Osteocyte (in vitro differentiated cells): ENCODE data around the gene THEMIS2. TPM values are rescaled to one million over a fixed set of nuclear protein-coding genes. Genes with fewer than 3 reads are reported as not detected.

Source experiments
- DNase-seq: peaks from one replicate; pipeline ENCODE4 v3.0.0; 2021; ENCODE audit warnings: mixed read lengths; ENCODE audit not compliant: unreplicated experiment; ENCODE audit errors: extremely low spot score
- H3K27ac Mint-ChIP-seq: one replicate; pipeline ENCODE4 v1.8.0; 2021; ENCODE audit warnings: mild to moderate bottlenecking, mixed read lengths; ENCODE audit not compliant: unreplicated experiment
- H3K27me3 Mint-ChIP-seq: one replicate; pipeline ENCODE4 v1.8.0; 2021; ENCODE audit warnings: mixed read lengths; ENCODE audit not compliant: unreplicated experiment
- H3K36me3 Mint-ChIP-seq: one replicate; pipeline ENCODE4 v1.8.0; 2021; ENCODE audit warnings: mixed read lengths; ENCODE audit not compliant: unreplicated experiment
- H3K4me1 Mint-ChIP-seq: one replicate; pipeline ENCODE4 v1.8.0; 2021; ENCODE audit warnings: mixed read lengths; ENCODE audit not compliant: unreplicated experiment
- H3K4me3 Mint-ChIP-seq: one replicate; pipeline ENCODE4 v1.8.0; 2021; ENCODE audit warnings: mild to moderate bottlenecking, moderate library complexity, mixed read lengths; ENCODE audit not compliant: unreplicated experiment
- H3K9me3 Mint-ChIP-seq: one replicate; pipeline ENCODE4 v1.8.0; 2021; ENCODE audit warnings: mixed read lengths; ENCODE audit not compliant: unreplicated experiment
- total RNA-seq: library from RNA; stranded (reverse); gene quantifications from 2 replicates; pipeline ENCODE4 v1.2.1, GENCODE V29; 2021
- TF ChIP-seq, protein P1 (sequence below): fragments of 200-600 bp; sonication (generic); IDR thresholded peaks from 2 replicates; pipeline ENCODE4 v1.5.0; 2021; ENCODE audit warnings: antibody characterized with exemption, mild to moderate bottlenecking, moderate library complexity

The THEMIS2 gene
- total RNA-seq, 1 donor from 2014 or later = 4.0 TPM

- no peak for DNase-seq
- Mint-ChIP-seq H3K27ac (no peak overlapping the region), H3K36me3 (no peaks in the 10 kb centered on the region), H3K9me3 (no peaks in the 10 kb centered on the region), H3K4me3 (no peak overlapping the region), H3K27me3 (no peaks in the 10 kb centered on the region), H3K4me1 (peaks cover 6% of the 10 kb centered on the region)
- TF ChIP-seq, protein P1, sequence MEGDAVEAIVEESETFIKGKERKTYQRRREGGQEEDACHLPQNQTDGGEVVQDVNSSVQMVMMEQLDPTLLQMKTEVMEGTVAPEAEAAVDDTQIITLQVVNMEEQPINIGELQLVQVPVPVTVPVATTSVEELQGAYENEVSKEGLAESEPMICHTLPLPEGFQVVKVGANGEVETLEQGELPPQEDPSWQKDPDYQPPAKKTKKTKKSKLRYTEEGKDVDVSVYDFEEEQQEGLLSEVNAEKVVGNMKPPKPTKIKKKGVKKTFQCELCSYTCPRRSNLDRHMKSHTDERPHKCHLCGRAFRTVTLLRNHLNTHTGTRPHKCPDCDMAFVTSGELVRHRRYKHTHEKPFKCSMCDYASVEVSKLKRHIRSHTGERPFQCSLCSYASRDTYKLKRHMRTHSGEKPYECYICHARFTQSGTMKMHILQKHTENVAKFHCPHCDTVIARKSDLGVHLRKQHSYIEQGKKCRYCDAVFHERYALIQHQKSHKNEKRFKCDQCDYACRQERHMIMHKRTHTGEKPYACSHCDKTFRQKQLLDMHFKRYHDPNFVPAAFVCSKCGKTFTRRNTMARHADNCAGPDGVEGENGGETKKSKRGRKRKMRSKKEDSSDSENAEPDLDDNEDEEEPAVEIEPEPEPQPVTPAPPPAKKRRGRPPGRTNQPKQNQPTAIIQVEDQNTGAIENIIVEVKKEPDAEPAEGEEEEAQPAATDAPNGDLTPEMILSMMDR = no peak
Observed at GRCh38 chr1:27878787-27879335, 6.5 kb downstream of the THEMIS2 start.

DNA sequence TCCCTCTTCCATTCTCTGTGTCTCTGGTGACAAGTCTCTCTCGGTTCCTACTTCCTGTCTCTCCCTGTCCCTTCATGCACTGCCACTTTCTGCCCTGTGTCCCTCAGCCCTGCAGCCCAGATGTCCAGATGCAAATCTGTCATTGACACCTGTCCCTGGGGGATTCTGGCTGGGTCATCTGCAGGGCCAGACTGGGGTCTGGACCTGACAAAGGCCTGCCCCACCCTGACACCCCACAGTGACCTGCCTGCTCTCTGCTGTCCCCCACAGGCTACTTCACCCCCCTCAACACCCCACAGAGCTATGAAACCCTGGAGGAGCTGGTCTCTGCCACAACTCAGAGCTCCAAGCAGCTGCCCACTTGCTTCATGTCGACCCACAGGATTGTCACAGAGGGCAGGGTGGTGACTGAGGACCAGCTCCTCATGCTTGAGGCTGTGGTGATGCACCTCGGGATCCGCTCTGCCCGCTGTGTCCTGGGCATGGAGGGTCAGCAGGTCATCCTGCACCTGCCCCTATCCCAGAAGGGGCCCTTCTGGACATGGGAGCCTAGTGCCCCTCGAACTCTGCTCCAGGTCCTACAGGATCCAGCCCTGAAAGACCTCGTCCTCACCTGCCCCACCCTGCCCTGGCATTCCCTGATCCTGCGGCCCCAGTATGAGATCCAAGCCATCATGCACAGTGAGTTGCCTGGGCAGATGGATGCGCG, 7.2 kb downstream of the THEMIS2 start:
- Mint-ChIP-seq H3K27ac (no peak overlapping the region), H3K9me3 (no peaks in the 10 kb centered on the region), H3K4me3 (no peak overlapping the region), H3K36me3 (no peaks in the 10 kb centered on the region), H3K4me1 (peaks cover 6% of the 10 kb centered on the region), H3K27me3 (no peaks in the 10 kb centered on the region)
- TF ChIP-seq, protein P1 = no peak
- no peak for DNase-seq

DNA sequence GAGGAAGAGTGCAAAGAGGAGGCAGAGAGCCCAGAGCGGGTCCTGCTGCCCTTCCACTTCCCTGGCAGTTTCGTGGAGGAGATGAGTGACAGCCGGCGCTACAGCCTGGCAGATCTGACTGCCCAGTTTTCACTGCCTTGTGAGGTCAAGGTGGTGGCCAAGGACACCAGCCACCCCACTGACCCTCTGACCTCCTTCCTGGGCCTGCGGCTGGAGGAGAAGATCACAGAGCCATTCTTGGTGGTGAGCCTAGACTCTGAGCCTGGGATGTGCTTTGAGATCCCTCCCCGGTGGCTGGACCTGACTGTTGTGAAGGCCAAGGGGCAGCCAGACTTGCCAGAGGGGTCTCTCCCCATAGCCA, 10.2 kb downstream of the THEMIS2 start:
- H3K27ac Mint-ChIP-seq = no peak overlapping the region

DNA sequence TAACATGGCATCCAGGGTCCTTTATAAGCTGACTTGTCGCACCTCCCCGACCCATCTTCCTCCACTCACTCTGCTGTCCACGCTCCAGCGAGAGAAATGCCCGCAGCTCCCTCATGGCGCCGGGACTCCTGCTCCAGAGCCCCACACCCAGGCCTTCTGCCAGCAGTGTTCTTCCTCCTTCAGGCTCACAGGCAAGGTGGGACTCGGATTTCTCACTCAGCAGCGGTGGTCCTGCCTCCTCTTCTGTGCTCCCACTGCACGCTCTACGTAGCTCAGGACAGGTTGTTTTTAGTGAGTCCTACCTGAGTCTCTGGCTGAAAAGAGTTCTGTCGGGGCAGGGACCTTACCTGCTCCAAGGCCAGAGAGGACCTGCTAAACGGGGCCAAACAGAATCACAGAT, 11.2 kb downstream of the THEMIS2 start:
- H3K27ac Mint-ChIP-seq = no peak overlapping the region
- DNase-seq = no peak
- no peaks in the 10 kb centered on the region for H3K27me3 Mint-ChIP-seq
- no peak overlapping the region for H3K4me3 Mint-ChIP-seq
- H3K36me3 Mint-ChIP-seq = no peaks in the 10 kb centered on the region
- H3K9me3 Mint-ChIP-seq = no peaks in the 10 kb centered on the region
- H3K4me1 Mint-ChIP-seq = no peaks in the 10 kb centered on the region
- TF ChIP-seq, protein P1 = no peak

More for the DNA sequence above, 10.2 kb downstream of the THEMIS2 start:
- TF ChIP-seq, protein P1 = no peak
- H3K4me3 Mint-ChIP-seq = no peak overlapping the region
- H3K27me3 Mint-ChIP-seq = no peaks in the 10 kb centered on the region
- no peaks in the 10 kb centered on the region for H3K36me3 Mint-ChIP-seq
- H3K9me3 Mint-ChIP-seq = no peaks in the 10 kb centered on the region
- no peak for DNase-seq
- no peaks in the 10 kb centered on the region for H3K4me1 Mint-ChIP-seq

GRCh38 chr1:27884006-27884954, 11.9 kb downstream of the THEMIS2 start:
- TF ChIP-seq, protein P1 = no peak
- Mint-ChIP-seq H3K36me3 (no peaks in the 10 kb centered on the region), H3K4me1 (no peaks in the 10 kb centered on the region), H3K9me3 (no peaks in the 10 kb centered on the region), H3K27ac (no peak overlapping the region), H3K27me3 (no peaks in the 10 kb centered on the region), H3K4me3 (no peak overlapping the region)
- DNase-seq = no peak
